NCI-H2107 (cell line): ENCODE results near the gene STX7.
"Not testable (repeated sequence)": the region's sequence is repeated elsewhere in the genome, so short reads cannot be mapped to it uniquely, and the experiment has no call there.

Experiments
- DNase-seq: peaks from one replicate; lab custom pipeline; 2025; lab: John Stamatoyannopoulos, UW

The STX7 gene, protein sequence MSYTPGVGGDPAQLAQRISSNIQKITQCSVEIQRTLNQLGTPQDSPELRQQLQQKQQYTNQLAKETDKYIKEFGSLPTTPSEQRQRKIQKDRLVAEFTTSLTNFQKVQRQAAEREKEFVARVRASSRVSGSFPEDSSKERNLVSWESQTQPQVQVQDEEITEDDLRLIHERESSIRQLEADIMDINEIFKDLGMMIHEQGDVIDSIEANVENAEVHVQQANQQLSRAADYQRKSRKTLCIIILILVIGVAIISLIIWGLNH

DNA sequence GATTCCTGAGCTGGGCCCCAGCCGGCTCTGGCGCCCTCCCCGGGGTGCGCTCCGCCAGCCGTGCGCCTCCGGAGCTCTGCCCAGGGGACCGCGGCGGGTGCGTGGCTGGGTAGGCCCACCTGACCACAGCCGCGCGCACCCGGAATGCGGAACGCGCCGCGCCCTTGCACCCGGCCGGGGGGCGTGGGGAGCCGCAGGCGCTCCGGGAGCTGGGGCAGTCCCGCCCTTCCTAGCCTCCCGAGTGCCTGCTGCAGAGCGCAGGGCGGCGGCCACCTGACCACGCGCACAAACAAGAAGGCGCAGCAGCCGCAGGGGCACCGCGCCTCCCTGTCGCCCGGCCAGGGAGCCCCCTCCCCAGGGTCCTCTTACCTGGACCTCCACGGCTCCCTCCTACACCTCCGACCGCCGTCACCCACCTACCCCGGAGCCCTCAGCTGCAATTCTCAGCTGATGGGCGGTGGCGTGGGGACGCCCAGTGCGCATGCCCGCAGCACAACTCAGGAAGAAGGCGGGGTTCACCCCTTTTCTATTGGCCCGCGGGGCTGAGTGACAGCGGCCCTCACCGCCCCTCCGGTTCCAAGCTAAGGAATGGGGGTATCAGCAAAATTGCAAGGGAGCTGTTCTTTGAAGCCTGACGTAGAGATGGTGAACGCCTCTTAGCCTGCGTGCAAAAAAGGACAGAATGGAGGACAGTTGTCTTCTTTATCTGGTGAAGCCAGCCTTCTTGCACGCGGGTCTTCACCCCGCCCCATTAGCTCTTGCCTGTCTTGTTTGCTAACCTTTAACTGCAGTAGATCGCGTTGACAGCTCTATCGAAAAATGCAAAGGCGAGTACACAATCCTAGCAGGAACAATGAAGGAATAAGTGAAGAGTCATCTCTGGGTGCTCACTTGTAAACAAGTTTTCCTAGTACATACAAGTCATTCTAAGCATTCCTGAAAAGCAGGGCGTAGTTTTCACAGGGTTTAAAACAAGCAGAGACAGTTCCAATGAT, at the start of gene STX7:
Gene STX7, minus strand, starts transcription at position 479 of the 995 bp plus-strand sequence. CDS start 9,586 bp downstream, outside the sequence.
- DNase-seq = peak; percentile 50

DNA sequence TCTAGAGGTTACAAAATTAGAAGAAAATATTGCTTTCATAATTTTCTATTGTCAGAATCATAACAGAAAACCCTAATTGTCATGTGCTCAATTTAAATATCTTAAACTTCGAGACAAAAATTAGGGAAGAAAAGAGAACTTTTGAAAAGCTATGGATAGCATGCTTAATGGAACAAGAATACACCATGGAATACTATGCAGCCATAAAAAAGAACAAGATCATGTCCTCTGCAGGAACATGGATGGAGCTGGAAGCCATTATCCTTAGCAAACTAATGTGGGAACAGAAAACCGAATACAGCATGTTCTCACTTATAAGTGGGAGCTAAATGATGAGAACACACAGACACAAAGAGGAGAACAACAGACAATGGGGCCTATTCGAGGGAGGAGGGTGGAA, 47.2 kb upstream of the STX7 start:
- DNase-seq = not testable (repeated sequence)

DNA sequence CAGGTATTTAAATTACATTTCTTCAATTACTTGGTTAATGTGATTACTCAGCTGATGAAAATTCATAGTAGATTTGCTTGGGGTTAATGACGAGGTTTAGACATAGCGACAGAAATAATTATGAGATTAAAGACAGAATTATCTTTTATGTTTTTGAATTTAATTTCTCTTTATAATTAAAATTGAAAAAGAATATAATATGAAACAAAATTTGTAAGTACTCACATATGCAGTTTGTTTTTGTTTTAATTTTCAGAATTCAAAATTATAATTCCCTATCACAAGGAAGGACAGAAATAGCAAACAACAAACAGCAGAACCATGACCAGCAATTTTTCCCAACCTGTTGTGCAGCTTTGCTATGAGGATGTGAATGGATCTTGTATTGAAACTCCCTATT, 39.5 kb upstream of the STX7 start, which contains the start of gene TAAR8:
Gene TAAR8, plus strand, starts transcription at position 301 of the 400 bp plus-strand sequence. Its CDS starts 21 bp downstream, at position 322.
- no peak for DNase-seq

DNA sequence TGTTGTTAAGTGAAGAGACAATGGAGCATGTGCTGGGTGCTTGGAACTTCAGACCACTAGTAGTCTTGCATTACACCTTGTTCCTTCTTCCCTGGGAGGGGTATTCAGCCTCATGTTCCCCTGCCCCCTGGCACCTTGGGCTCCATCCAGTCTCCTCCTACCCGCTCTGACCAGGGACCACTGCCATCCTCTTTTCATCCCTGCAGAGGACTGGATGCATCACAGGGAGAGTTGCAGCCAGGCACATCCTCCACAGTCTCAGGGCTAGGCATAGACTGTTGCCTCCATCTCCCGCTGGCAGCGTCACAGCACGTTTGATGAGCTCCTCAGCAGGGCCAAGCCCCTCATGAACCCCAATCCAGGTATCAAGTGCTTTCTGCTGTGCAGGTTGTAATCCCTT, 38.3 kb upstream of the STX7 start:
- DNase-seq = no peak

DNA sequence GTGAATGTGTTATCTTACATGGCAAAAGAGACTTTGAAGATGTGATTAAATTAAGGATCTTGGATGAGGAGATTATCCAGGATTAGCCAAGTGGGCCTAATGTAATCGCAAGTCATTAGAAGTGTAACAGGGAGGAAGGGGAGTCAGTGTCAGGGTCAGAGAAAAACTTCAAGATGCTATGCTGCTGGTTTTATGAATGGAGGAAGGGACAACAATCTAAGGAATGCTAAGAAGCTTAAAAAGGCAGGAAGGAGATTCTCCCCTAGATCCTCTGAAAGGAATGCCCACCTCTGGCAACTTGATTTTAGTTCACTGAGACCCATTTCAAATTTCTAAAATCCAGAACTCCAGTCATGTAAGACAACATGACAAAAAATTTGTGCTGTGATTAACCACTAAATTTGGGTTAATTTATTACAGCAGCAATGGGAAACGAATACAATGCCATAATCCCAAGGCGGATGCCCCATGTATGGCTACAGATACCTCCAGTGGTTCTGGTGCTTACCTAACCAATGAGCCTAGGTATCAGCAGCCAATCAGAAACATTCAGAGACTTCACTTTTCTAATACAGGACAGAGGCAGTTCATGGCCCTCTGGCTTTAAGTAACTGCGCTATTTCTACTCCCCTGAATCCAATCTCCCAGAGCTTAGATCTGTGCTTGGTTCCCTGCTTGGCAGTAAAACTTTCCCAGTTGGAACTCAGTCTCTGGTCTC, 36.0 kb upstream of the STX7 start:
- no peak for DNase-seq

DNA sequence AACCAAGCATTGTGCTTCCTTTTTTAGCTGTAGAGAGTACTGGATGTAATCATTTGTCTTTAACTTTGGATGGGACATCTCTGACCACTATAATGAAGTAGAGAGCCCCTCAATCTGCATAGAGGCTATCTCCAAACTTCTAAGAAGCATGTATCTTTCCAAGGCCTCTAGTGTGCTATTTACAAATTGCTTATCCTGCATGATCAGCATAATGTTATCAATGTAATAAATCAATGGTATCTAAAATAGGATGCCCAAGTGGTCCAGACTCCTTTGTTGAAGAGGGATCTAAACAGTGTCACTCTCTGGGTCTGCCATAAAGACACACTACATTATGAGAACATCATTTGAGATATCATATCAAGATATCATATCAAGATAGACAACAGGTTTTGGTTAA, 31.9 kb upstream of the STX7 start:
- DNase-seq = no peak

DNA sequence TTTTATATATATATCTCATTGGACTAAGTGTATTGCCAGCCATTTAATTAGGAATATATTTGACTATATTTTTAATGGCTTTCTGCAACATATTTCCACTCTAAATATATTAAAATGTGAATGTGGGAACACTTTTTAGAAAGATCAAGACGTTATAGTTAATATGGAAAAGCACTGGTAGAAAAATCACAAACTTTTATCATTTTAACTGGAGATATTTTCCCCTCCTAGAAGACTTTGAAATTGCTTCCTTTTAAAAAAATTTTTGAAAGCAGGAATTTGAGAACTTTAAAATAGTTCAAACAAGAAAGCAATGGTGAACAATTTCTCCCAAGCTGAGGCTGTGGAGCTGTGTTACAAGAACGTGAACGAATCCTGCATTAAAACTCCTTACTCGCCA, 25.1 kb upstream of the STX7 start, which contains the start of gene TAAR9:
Gene TAAR9, plus strand, starts transcription at position 301 of the 400 bp plus-strand sequence. Its CDS starts 13 bp downstream, at position 314.
- no peak for DNase-seq

DNA sequence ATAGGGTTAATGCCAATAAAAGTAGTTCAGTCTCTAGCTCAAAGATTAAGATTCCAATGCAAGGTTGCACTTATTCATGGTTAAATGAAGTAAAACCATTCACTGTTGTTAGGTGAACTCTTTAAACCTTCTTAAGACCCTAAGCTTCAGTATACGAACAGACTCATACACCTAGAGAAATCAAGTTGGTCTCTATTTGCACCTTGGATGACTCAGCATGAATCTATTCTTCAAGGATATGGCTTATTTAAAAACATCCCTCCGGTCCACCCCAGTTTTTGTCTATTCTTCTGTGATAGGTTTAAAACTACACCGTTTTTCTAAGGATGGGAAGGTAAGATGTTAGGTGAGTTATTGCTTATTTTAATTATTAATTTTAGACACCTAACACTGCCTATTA, 24.2 kb upstream of the STX7 start:
- no peak for DNase-seq

DNA sequence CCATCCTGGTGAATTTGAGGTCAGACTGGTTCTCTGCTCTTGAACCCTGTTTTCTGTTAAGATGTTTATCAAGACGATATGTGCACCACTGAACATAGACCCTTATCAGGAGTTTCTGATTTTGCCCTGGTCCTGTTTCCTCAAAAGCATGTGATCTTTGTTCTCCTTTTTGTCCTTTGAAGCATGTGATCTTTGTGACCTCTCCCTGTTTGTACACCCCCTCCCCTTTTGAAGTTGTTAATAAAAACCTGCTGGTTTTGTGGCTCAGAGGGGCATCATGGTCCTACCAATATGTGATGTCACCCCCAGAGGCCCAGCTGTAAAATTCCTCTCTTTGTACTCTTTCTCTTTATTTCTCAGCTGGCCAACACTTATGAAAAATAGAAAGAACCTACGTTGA, 21.6 kb upstream of the STX7 start:
- DNase-seq = not testable (repeated sequence)

DNA sequence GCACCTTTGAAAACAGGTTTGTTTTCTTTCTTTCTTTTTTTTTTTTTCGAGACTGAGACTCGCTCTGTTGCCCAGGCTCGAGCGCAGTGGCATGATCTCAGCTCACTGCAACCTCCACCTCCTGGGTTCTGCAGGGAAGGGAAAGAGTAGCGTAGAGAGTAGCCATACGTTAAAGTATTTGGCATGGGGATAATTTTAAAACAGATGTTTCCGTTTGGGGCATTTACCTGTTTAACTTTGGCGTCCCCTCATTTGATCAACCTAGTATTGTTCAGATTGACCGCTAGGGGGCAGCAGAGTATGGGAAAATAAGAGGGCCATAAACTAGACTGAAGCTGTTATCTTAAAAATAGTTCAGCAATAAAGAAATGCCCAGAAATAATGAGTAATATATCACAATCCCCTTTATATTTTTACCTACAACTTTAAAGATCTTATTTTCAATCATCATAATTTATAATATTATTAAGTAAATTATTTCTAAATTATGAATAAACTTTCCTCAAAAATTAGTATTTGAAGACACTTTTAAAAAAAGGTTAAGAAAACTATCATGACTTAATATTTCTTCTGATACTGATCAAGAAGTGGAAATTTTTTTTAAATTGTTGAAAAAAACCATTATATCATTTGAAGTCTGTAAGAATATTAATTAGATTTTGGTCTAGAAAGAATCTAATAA, 17.5 kb upstream of the STX7 start:
- DNase-seq = peak; percentile 60

DNA sequence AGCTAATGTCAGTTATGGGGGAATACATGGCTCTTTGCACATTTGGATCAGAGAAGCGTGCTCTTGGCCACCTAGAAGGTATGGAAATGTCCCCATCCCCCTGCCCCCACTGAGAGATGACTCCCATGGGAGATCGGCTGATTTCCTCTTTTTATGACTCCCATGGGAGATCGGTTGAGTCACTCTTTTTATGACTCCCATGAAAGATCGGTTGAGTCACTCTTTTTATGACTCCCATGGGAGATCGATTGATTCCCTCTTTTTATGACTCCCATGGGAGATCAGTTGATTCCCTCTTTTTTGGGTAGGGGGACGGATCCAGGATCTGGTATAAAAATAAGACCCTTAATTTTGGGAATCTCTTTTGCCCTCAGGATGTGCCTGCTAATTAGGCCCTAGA, 14.9 kb upstream of the STX7 start:
- no peak for DNase-seq

DNA sequence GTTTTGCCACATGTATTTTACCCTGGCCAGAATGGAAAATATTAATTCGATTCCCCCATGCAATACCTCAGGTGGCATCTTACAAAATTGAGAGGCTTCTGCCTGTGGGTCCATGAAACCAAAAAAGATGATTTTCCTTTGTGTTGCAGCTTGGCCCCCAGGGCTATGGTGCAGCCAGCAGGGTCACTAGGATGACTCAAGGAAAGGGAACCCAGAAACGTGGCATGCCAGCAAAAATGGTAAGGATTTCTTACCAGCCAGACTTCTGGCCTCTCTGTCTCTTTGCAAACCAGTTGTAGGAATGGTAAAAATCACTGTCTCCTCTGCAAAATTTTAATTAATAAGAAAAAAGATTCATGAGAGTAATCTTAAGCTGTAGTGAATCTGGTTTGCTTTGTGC, 13.5 kb upstream of the STX7 start:
- no peak for DNase-seq

DNA sequence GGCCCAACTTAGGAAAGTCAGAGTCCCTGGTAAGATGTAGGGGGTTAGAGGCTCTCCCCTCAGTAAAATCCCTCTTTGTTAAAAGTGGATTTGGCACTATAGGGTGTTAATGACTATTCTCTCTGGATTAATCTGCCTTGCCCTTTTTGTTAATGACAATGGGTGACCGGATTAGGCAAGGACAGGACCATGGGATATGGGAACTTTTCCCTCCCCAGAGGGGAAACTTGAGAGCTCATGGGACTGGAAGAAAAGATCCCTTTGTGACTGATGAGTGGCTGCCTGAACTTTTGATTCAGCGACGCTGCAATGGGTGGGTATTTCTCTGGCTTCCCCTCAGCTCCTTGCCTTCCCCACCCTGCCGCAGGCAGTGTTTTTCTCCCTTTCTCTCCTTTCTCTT, 12.9 kb upstream of the STX7 start:
- DNase-seq = no peak

DNA sequence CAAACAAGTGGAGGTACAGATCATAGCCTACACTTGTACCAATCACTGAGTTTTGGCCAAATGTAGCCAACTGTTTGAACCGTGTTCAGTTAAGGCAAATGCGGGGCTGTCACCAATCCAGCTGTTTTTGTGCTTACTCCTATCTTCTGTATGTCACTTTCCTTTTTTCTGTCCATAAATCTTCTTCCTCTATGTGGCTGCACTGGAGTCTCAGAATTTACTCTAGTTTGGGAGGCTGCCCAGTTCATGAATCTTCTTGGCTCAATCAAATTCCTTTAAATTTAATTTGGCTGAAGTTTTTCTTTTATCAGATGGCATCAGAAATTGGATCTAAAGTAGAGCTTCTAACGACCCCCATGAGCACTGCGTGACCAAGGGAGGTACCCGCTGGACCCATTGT, 11.7 kb upstream of the STX7 start:
- no peak for DNase-seq

DNA sequence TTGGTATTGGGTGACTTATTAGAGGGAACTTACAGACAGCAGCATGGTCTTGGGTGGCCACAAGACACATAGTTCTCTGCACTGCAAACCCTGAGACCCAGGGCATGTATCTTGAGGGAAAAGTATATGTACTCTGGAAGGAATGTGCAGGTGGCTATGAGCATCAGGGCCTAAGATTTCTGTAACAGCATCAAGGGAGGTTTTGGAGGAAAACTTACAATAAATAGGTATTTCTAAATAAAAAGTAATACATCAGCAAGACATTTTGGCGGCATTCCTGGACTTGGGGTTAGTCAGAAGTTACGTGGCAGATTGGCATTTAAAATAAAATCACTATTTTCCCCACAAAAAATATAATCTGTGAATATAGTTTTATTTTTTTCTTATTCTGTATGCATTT, 8.0 kb upstream of the STX7 start:
- no peak for DNase-seq

DNA sequence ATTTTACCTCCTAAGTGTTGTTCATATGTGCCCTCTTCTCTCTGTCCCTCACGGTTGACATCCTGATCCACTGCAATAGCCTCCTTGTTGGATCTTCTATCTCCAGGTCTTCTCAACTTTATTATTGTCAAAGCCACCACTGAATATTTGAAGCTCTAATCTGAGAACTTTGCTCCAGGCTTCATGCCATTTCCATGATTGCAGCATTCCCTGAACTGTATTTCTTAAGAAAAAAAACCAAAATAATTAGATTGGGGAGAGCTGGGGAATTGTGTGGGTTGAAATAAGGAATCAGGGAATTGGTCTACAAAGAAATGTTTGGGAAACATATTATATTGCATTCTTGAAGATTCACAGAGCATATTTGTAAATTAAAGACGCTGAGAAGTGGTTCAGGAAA, 2.5 kb upstream of the STX7 start:
- no peak for DNase-seq

DNA sequence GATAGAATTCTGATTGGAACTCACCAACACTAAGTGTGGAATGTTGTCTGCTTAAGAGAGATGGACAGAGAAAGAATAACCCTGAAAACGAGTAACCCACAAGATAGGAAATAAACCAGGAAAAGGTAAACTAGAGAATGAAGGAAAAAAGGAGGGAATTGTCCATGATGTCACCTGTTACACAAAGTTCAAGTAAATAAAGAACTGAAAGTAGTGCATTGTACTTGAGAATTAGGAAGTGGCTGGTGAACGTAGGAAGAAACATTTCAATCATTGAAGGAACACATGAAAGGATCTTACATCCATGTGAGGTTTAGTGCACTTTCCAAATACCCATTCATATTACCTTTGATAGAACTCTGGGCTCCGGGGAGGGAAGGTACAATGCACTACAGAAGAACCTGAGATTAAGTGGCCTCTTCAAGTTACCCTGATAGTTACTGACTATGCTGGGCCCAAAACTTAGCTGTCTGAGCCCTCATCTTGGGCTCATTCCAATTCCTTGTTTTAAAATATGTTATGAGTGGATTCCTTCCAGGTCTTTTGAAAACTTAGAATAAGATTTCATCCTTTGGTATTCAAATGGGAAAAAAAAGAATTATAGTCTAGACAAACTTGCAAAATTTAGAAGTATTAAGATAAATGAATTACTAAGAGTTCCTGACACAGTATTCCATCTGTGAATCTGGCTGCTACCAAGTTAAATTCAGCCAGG, 1.1 kb upstream of the STX7 start:
- no peak for DNase-seq

DNA sequence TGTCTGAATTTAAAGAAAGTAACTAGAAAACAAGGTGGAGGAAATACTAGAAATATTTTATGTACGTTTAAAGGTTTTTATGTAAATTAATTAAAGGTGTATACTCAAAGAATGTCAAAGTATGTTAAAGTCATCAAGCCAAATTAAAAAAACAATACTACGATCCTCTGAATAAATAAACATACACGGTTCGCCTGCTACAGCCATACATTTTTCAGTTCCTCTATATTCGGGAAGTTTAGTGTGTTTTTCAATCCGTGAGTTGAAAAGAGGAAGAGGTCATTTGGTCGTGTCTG, 626 bp downstream of the STX7 start:
- DNase-seq = no peak

DNA sequence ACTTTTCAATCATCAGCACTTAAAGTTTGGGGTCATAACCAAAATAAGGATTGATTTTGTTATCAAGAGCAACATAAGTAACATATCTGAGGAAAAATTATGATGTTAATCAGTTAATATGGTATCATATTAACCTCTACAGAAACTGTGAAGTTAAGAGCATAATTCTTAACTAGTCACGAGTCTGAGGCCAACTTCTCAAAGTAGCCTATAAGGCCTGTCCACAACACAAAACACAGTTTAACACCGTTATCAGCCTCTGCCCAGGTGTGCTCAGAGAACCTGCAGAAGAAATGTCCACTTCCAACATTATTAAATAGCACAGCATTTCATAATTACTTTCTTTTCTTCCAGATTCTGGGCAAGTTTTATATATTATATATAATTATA, 1.1 kb downstream of the STX7 start:
- no peak for DNase-seq

DNA sequence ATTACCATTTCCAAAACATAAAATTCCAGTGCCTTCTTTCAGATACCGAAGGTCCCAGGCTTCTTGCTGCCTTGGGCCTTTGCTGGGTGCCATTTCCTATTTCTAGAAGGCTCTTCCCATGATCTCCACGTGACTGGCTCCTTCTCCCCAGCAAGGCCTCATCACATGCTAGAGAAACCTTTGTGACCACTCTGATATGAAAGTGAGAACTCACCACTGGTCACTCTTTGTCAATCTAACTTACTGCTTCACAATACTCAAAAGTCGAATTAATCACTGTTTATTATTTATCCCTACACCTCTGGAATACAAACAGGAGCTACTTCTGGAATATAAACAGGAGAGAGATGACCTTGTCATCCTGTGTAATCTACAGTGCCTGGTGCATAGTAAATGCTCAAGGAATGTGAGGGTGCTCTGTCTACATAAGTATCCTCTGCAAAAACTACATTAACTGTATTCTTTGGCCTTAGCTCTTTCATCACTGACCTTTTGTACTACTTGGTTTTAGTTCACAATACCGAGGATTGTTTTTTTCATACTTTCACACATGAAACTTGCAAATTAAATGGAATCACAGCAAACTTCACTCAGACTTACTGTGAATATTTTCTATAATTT, 1.6 kb downstream of the STX7 start:
- no peak for DNase-seq
